K562 (cell line): ENCODE data around the gene ZMIZ1. TPM values are rescaled to one million over a fixed set of nuclear protein-coding genes. Genes with fewer than 3 reads are reported as not detected.
A peak's percentile ranks its signal among the peaks of the same experiment; 100 is the strongest.

Experiments
- ARID1B ChIP-seq: fragments of 450-650 bp; IDR thresholded peaks from 2 replicates; pipeline ENCODE4 v1.6.1; 2016; ENCODE audit warnings: antibody characterized with exemption, mild to moderate bottlenecking, inconsistent platforms
- CGGBP1 ChIP-seq: fragments of 250-450 bp; sonication (Bioruptor Pico); IDR thresholded peaks from 2 replicates; pipeline ENCODE4 v1.9.0; 2021; ENCODE audit warnings: mild to moderate bottlenecking
- CREM ChIP-seq: IDR thresholded peaks from 2 replicates; pipeline ENCODE4 v1.6.1; 2014; ENCODE audit warnings: antibody characterized with exemption, low read depth
- HLTF ChIP-seq: fragments of 450-650 bp; IDR thresholded peaks from 2 replicates; pipeline ENCODE4 v1.6.1; 2016
- HNRNPL ChIP-seq: fragments of 200-400 bp; formaldehyde crosslinking; IDR thresholded peaks from 2 replicates; pipeline ENCODE4 v1.6.1; 2017; ENCODE audit warnings: low read depth, mild to moderate bottlenecking, low read length
- KHSRP ChIP-seq: fragments of 450-650 bp; IDR thresholded peaks from 2 replicates; pipeline ENCODE4 v1.6.1; 2017
- MBD2 ChIP-seq: sonication (generic); IDR thresholded peaks from 2 replicates; pipeline ENCODE4 v1.6.1; 2016; ENCODE audit warnings: low read depth, borderline replicate concordance
- MYNN ChIP-seq, 2 experiments: sonication (generic); formaldehyde crosslinking in 1 of 2; IDR thresholded peaks; 2 replicates each; pipeline versions ENCODE4 v1.5.0 to v1.6.1; 2016 to 2020; ENCODE audit warnings: antibody characterized with exemption in 1 of 2, missing genetic modification reagents in 1 of 2
- POLR2AphosphoS2 ChIP-seq: IDR thresholded peaks from 2 replicates; pipeline ENCODE4 v1.6.1; 2012; ENCODE audit warnings: low read length, improper control_type of control experiment
- THRB ChIP-seq: fragments of 450-650 bp; formaldehyde crosslinking; conservative IDR thresholded peaks from 2 replicates; pipeline ENCODE4 v1.4.0; 2022; ENCODE audit warnings: mild to moderate bottlenecking, missing genetic modification characterization
- ZC3H11A ChIP-seq: IDR thresholded peaks from 2 replicates; pipeline ENCODE4 v1.6.1; 2012; ENCODE audit warnings: low read depth, low read length, improper control_type of control experiment
- ZNF124 ChIP-seq: sonication (generic); formaldehyde crosslinking; IDR thresholded peaks from 2 replicates; pipeline ENCODE4 v1.8.1; 2022; ENCODE audit warnings: missing genetic modification reagents
- ZNF165 ChIP-seq: fragments of 250-450 bp; sonication (Bioruptor Pico); IDR thresholded peaks from 2 replicates; pipeline ENCODE4 v1.4.0; 2020; ENCODE audit warnings: borderline replicate concordance
- ZNF23 ChIP-seq: fragments of 250-450 bp; sonication (Bioruptor Pico); IDR thresholded peaks from 2 replicates; pipeline ENCODE4 v1.4.0; 2020; ENCODE audit warnings: mild to moderate bottlenecking
- ZNF280A ChIP-seq: fragments of 450-650 bp; IDR thresholded peaks from 2 replicates; pipeline ENCODE4 v1.6.1; 2018; ENCODE audit warnings: mild to moderate bottlenecking, low read depth; ENCODE audit not compliant: partially characterized antibody
- polyA plus RNA-seq, 8 experiments: library from polyadenylated mRNA; depleted of rRNA in 4 of 8; stranded (reverse) in 5 of 8; unstranded in 3 of 8; fragments of >200 nt; fragmentation: Nextera tagmentation in 2 of 8; fragmentation: Illumina TruSeq in 1 of 8; extraction: Ambion mirVana in 2 of 8; extraction: Trizol in 1 of 8; gene quantifications; 2 replicates each; pipeline versions ENCODE4 v1.2.1 to v1.2.3, GENCODE V29; 2011 to 2014; ENCODE audit warnings: inconsistent platforms in 1 of 8, missing spikeins in 1 of 8
- total RNA-seq, 7 experiments: library from RNA; depleted of rRNA in 6 of 7; stranded (reverse); fragments of >200 nt in 6 of 7; fragmentation: Illumina TruSeq in 2 of 7; extraction: Trizol in 2 of 7; gene quantifications; 2 replicates each; pipeline versions ENCODE4 v1.2.1 to v1.2.3, GENCODE V29; 2011 to 2021; ENCODE audit warnings: low replicate concordance in 1 of 7
- TF ChIP-seq, protein P1 (sequence below): sonication (generic); formaldehyde crosslinking; IDR thresholded peaks from 2 replicates; pipeline ENCODE4 v1.8.0; 2022; ENCODE audit warnings: mild to moderate bottlenecking, missing genetic modification reagents
- TF ChIP-seq, protein P2 (sequence below), 2 experiments: fragments of 250-450 bp in 1 of 2; fragments of 450-650 bp in 1 of 2; sonication (Bioruptor Pico) in 1 of 2; IDR thresholded peaks; 2 replicates each; pipeline versions ENCODE4 v1.6.1 to v1.8.0; 2016 to 2021; ENCODE audit warnings: mild to moderate bottlenecking in 2 of 2, moderate library complexity in 2 of 2, missing compliant biosample characterization in 1 of 2, missing genetic modification characterization in 1 of 2
- TF ChIP-seq, protein P3 (sequence below): IDR thresholded peaks from 3 replicates; pipeline ENCODE4 v1.6.1; 2011; ENCODE audit warnings: borderline replicate concordance, mild to moderate bottlenecking, moderate library complexity; ENCODE audit not compliant: insufficient read length; ENCODE audit errors: extremely low read depth

The ZMIZ1 gene
- total and polyA plus RNA-seq, 9 of the 15 experiments (the other 6 are each of a cell fraction or from before 2014, with no cell fraction given): 1.0 to 37.3 (median 4.3) TPM

- TF ChIP-seq, protein P1, sequence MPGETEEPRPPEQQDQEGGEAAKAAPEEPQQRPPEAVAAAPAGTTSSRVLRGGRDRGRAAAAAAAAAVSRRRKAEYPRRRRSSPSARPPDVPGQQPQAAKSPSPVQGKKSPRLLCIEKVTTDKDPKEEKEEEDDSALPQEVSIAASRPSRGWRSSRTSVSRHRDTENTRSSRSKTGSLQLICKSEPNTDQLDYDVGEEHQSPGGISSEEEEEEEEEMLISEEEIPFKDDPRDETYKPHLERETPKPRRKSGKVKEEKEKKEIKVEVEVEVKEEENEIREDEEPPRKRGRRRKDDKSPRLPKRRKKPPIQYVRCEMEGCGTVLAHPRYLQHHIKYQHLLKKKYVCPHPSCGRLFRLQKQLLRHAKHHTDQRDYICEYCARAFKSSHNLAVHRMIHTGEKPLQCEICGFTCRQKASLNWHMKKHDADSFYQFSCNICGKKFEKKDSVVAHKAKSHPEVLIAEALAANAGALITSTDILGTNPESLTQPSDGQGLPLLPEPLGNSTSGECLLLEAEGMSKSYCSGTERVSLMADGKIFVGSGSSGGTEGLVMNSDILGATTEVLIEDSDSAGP (CRISPR knock-in tag): no peak
- TF ChIP-seq, protein P2, sequence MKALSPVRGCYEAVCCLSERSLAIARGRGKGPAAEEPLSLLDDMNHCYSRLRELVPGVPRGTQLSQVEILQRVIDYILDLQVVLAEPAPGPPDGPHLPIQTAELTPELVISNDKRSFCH (CRISPR knock-in tag; IDR thresholded peaks at IDR 0.05): no peak
- TF ChIP-seq, protein P2 (tag; IDR thresholded peaks at IDR 0.05): no peak
- no peak for TF ChIP-seq CGGBP1
- peak; percentile 53 for TF ChIP-seq ARID1B
- peak; percentile 73; the same call in 1 of the 2 replicates for TF ChIP-seq MYNN (IDR thresholded peaks at IDR 0.05)
- TF ChIP-seq MYNN (CRISPR knock-in tag; IDR thresholded peaks at IDR 0.05): no peak
- TF ChIP-seq HLTF: no peak
- TF ChIP-seq THRB (CRISPR knock-in tag): no peak
- 0 out of 2 replicates have a peak, but pooled peaks have one; percentile 23 for TF ChIP-seq ZNF165 (CRISPR knock-in tag)
- peak; percentile 2; the same call in 1 of the 2 replicates for TF ChIP-seq CREM
- no peak for TF ChIP-seq MBD2
- 0 out of 2 replicates have a peak, but pooled peaks have one; percentile 59 for TF ChIP-seq HNRNPL
- peak; percentile 25; the same call in 1 of the 2 replicates for TF ChIP-seq POLR2AphosphoS2
- no peak for TF ChIP-seq ZNF23
- TF ChIP-seq KHSRP: no peak
- TF ChIP-seq ZC3H11A: no peak
- no peak; the same call in 1 of the 2 replicates for TF ChIP-seq ZNF124
- TF ChIP-seq, protein P3, sequence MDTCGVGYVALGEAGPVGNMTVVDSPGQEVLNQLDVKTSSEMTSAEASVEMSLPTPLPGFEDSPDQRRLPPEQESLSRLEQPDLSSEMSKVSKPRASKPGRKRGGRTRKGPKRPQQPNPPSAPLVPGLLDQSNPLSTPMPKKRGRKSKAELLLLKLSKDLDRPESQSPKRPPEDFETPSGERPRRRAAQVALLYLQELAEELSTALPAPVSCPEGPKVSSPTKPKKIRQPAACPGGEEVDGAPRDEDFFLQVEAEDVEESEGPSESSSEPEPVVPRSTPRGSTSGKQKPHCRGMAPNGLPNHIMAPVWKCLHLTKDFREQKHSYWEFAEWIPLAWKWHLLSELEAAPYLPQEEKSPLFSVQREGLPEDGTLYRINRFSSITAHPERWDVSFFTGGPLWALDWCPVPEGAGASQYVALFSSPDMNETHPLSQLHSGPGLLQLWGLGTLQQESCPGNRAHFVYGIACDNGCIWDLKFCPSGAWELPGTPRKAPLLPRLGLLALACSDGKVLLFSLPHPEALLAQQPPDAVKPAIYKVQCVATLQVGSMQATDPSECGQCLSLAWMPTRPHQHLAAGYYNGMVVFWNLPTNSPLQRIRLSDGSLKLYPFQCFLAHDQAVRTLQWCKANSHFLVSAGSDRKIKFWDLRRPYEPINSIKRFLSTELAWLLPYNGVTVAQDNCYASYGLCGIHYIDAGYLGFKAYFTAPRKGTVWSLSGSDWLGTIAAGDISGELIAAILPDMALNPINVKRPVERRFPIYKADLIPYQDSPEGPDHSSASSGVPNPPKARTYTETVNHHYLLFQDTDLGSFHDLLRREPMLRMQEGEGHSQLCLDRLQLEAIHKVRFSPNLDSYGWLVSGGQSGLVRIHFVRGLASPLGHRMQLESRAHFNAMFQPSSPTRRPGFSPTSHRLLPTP: no peak
- TF ChIP-seq ZNF280A: no peak
Observed at GRCh38 chr10:79149662-79150443, 81.1 kb downstream of the ZMIZ1 start (continued).
